ENCODE results near the gene PGBD2. TPM values are rescaled to one million over a fixed set of nuclear protein-coding genes. Genes with fewer than 3 reads are reported as not detected.

PGBD2 gene, protein sequence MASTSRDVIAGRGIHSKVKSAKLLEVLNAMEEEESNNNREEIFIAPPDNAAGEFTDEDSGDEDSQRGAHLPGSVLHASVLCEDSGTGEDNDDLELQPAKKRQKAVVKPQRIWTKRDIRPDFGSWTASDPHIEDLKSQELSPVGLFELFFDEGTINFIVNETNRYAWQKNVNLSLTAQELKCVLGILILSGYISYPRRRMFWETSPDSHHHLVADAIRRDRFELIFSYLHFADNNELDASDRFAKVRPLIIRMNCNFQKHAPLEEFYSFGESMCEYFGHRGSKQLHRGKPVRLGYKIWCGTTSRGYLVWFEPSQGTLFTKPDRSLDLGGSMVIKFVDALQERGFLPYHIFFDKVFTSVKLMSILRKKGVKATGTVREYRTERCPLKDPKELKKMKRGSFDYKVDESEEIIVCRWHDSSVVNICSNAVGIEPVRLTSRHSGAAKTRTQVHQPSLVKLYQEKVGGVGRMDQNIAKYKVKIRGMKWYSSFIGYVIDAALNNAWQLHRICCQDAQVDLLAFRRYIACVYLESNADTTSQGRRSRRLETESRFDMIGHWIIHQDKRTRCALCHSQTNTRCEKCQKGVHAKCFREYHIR
- 2.6 and 5.9 TPM in 2 replicates for total RNA-seq (2014; rRNA removed; shearing (Covaris generic))

DNA sequence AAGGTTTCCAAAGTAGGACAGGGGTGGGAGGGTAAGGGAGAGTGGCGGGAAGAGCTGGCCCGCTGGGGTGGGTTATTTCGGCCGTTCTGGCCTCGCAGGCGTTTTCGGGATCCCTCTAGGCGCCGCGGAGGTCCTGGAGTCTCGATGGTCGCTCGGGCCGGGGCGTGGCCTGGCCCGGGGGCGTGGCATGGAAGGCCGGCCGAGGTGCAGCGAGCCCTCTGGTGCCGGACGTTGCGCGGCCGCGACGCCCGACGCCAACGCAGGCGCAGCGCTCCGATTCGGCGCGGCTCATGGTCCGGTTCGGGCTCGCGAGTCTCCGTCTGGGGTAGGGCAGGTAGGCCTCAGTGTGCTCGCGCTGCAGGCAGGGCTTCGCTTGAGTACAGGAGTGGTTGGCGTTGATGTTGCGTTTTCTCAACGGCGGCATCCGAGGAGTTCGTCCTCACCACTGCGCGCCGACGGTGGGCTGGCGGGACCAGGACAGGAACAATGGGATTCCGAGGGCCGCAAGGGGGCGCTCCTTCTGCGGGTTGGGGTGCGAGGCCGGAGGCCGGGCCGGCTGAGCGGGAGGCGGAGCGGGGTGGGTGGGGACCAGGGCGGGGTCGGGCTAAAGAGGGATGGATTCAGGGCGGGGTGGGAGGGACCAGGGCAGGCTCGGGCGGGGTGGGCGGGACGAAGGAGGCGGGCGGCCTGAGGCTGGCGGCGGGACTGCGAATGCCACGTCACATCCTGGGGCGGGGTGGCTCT, at the start of gene PGBD2:
Gene PGBD2 (plus strand): TSS at position 227 of the 744 bp plus-strand sequence. CDS start 7,628 bp downstream, outside the sequence.
- Histone ChIP-seq H3K4me1 (replicated peaks) (peaks cover 18% of the 10 kb centered on the region), H3K27ac (peak within 1 kb of the TSS; percentile 92), H3K36me3 (0 out of 2 replicates have a peak, but pooled peaks cover 3% of the 10 kb centered on the region), H3K4me3 (peak within 1 kb of the TSS; percentile 70), H3K27me3 (replicated peaks) (no peaks in the 10 kb centered on the region), H3K9me3 (replicated peaks) (no peaks in the 10 kb centered on the region)
- peak; percentile 93 to 95 for DNase-seq (ENCODE audit: low read depth in 1 of 2, low spot score in 2 of 2)

DNA sequence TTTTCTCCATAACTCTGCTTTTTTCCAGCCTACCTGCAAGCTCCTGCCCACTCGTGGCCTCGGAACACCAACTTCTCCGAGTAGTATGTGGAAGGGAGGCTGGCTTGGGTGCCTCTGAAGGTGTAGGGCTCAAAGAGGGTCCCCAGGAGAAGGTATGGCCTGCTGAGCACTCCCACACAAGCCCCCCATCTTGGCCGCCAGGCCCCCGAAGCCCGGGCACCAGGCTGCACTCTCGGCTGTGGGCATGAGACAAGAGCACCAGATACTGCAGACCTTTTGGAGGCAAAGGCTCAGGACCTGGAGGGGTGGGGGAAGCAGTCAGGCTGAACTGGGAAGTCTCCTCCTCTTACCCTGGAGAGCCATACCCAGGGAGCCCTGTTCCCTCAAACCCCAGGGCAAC, 48.8 kb upstream of the PGBD2 start:
- no peak for DNase-seq (ENCODE audit: low read depth in 1 of 2, low spot score in 2 of 2)
- Histone ChIP-seq H3K36me3 (peaks cover 31% of the 10 kb centered on the region), H3K4me1 (replicated peaks) (peaks cover 20% of the 10 kb centered on the region), H3K27ac (no peak overlapping the region), H3K27me3 (replicated peaks) (no peaks in the 10 kb centered on the region), H3K4me3 (no peak overlapping the region; the same call in 1 of the 2 replicates), H3K9me3 (replicated peaks) (no peaks in the 10 kb centered on the region)

DNA sequence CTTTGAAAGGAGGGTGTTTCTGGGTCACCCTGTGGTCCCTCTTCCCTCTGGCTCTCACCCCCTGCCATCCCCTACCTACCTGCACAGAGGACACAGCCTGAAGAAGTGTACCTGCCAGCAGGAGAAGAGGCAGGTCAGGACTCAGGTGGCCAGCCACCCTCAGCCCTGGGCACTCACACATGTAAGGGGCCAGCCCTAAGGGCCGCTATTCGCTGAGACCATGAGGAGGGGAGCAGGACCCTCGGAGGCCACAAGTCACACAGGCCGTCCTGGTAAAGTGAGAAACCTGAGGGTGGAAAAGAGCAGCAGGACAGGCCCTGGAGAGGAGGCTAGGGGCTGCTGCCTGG, 48.3 kb upstream of the PGBD2 start:
- H3K4me3 ChIP-seq = peak overlapping the region; percentile 51
- H3K27me3 ChIP-seq (replicated peaks) = no peaks in the 10 kb centered on the region
- peaks cover 31% of the 10 kb centered on the region for H3K36me3 ChIP-seq
- peaks cover 22% of the 10 kb centered on the region for H3K4me1 ChIP-seq (replicated peaks)
- no peaks in the 10 kb centered on the region for H3K9me3 ChIP-seq (replicated peaks)
- DNase-seq (ENCODE audit: low read depth in 1 of 2, low spot score in 2 of 2) = no peak
- H3K27ac ChIP-seq = no peak overlapping the region

DNA sequence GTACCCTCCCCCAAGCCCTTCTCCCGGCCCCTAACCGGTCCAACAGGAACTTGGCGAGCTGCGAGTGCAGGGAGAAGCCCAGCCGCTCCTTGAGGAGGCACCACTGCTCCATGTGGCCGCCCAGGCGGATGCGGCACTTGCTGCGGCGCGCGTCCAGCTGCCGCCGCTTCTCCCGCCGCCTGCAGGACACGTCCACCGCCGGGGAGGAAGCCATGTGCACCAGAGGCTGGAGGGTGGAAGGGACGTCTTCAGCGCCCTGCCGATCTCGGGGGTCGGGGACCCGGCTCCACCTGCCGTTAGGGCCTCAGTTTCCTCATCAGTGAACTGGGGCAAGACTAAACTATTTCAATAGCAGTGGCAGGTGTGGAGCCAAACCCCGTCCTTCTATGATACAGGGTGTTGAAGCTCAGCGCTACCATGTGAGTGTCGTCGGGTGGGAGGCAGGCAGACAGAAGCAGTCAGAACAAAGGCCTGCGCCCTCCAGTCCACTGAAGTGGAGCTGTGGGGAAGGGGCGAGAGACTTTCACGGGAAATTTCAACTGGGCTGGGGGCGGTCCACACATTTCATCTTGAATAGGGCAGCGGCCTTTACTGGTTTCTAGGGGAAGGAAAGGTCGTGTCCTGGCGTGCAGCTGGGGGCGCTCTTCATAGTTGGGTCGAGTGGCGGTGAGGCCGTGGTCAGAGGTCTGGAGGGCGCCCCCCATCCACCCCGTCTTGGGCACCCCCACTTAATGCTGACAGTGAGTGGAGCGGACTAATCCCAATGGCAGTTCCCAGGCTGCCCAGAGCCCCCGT, 47.7 kb upstream of the PGBD2 start:
- peak; percentile 63 to 70 for DNase-seq (ENCODE audit: low read depth in 1 of 2, low spot score in 2 of 2)
- Histone ChIP-seq H3K27ac (no peak overlapping the region; the same call in 1 of the 2 replicates), H3K36me3 (peaks cover 26% of the 10 kb centered on the region), H3K27me3 (replicated peaks) (no peaks in the 10 kb centered on the region), H3K9me3 (replicated peaks) (no peaks in the 10 kb centered on the region), H3K4me1 (replicated peaks) (peaks cover 28% of the 10 kb centered on the region), H3K4me3 (peak overlapping the region; percentile 51)

DNA sequence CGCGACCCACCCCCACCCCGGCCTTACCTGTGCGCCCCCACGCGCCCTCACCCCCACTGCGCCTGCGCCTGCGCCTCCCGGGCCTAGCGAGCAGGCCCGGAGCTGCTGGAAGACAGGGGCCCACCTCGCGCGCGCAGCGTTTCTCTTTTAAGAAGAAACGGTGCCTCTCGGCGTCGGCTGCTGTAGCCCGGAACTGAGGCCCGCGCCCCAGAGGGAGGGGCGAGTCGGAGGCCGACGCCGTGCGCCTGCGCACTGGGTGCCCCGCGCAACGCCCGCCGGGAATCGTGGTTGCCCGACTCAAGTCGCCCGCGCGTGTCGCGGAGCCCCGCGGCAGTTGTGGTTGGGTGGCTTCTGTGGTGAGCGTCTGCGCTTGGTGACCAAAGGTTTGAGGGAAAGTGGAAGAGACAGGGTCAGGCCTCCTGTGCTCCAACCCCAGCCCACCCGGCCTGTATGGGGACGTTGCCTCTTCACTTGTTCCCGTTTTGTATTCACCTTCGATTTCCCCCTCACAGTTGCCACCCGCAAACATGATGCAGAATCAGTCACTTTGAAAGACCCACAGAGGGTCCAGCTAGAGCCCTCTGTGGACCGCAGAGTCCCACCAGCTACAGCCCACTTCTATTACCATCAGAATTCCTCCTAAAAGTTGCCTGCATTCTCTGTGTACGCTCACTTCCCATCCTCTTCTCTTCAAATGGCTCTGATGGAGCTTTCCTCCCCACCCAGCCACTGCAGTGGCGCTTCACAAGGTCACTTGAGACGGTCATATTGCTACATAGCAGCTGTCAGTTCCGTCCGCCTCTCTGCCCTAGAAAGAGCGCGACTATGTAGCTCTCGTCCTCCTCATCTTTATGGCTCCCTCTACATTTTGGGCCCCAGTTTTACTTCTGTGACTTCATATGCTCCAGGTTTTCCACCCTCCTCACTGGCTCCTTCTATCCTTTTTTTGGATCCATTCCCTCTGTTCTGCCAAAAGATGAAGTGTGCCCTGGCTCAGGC, 46.8 kb upstream of the PGBD2 start, which contains the start of gene ZNF692:
Gene ZNF692 (minus strand): TSS at position 195 of the 999 bp plus-strand sequence. CDS start 776 bp downstream, outside the sequence.
- Histone ChIP-seq H3K27me3 (replicated peaks) (no peaks in the 10 kb centered on the region), H3K4me3 (peak within 1 kb of the TSS; percentile 51), H3K9me3 (replicated peaks) (no peaks in the 10 kb centered on the region), H3K27ac (peak within 1 kb of the TSS; percentile 58), H3K4me1 (replicated peaks) (peaks cover 33% of the 10 kb centered on the region), H3K36me3 (peaks cover 17% of the 10 kb centered on the region)
- peak; percentile 93 to 97 for DNase-seq (ENCODE audit: low read depth in 1 of 2, low spot score in 2 of 2)

DNA sequence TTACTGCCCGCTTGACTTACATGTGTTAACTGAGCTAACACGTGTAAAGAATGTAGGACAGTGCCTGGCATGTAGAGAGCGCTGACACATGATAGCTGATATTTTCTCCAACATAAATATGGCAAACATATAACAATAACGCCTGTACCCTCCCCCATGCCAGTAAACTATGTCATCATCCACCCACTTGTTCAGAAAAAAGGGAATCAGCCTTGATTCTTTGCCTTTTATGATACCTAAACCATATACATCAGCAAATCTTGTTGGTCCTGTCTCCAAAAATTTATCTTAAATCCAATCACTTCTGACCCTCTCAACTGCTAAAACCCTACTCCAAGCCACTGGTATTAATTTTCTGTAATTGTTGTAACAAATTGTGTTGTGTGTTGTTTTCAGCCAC, 46.0 kb upstream of the PGBD2 start:
- Histone ChIP-seq H3K4me1 (replicated peaks) (peaks cover 33% of the 10 kb centered on the region), H3K9me3 (replicated peaks) (no peaks in the 10 kb centered on the region), H3K27me3 (replicated peaks) (no peaks in the 10 kb centered on the region), H3K4me3 (no peak overlapping the region), H3K27ac (no peak overlapping the region), H3K36me3 (peaks cover 11% of the 10 kb centered on the region)
- DNase-seq (ENCODE audit: low read depth in 1 of 2, low spot score in 2 of 2) = no peak

DNA sequence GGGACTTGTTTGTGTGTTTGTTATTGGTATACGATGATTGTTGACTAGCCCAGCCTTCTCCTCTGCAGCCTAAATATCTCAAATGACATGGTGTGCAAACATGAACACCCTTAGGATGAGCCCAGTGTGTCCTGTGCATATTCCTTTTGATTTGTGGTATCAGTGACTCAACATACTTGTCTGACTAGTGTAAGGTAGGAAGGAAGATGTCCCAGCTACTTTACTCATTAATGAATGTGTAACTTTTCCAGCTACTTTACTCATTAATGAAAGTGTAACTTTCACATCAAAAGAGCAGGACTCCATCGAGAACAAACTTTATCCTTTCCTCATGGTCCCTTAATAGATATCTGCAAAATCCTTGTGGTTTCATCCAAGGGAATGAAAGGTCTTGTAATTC, 44.4 kb upstream of the PGBD2 start:
- Histone ChIP-seq H3K9me3 (replicated peaks) (no peaks in the 10 kb centered on the region), H3K4me3 (no peak overlapping the region), H3K27ac (no peak overlapping the region), H3K27me3 (replicated peaks) (no peaks in the 10 kb centered on the region), H3K4me1 (replicated peaks) (peaks cover 33% of the 10 kb centered on the region), H3K36me3 (peaks cover 6% of the 10 kb centered on the region)
- DNase-seq (ENCODE audit: low read depth in 1 of 2, low spot score in 2 of 2) = no peak

DNA sequence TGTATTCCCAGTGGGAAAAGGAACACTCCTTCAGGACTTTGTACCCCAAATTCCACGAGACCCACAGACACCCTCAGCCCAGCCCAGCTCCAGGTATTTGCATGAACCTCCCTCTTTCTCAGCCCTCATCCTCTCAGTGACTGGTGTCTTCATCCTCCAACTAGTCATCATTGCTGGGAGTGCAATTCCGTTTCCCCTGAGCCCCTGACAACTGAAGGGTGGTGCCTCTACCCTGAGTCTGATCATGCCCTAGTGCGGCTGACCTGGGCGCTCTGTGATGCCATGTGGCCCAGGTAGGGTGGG, 43.4 kb upstream of the PGBD2 start:
- no peaks in the 10 kb centered on the region for H3K27me3 ChIP-seq (replicated peaks)
- peak overlapping the region; percentile 43 for H3K4me3 ChIP-seq
- peaks cover 30% of the 10 kb centered on the region for H3K4me1 ChIP-seq (replicated peaks)
- H3K27ac ChIP-seq = no peak overlapping the region
- H3K9me3 ChIP-seq (replicated peaks) = no peaks in the 10 kb centered on the region
- no peak for DNase-seq (ENCODE audit: low read depth in 1 of 2, low spot score in 2 of 2)
- H3K36me3 ChIP-seq = peaks cover 3% of the 10 kb centered on the region

DNA sequence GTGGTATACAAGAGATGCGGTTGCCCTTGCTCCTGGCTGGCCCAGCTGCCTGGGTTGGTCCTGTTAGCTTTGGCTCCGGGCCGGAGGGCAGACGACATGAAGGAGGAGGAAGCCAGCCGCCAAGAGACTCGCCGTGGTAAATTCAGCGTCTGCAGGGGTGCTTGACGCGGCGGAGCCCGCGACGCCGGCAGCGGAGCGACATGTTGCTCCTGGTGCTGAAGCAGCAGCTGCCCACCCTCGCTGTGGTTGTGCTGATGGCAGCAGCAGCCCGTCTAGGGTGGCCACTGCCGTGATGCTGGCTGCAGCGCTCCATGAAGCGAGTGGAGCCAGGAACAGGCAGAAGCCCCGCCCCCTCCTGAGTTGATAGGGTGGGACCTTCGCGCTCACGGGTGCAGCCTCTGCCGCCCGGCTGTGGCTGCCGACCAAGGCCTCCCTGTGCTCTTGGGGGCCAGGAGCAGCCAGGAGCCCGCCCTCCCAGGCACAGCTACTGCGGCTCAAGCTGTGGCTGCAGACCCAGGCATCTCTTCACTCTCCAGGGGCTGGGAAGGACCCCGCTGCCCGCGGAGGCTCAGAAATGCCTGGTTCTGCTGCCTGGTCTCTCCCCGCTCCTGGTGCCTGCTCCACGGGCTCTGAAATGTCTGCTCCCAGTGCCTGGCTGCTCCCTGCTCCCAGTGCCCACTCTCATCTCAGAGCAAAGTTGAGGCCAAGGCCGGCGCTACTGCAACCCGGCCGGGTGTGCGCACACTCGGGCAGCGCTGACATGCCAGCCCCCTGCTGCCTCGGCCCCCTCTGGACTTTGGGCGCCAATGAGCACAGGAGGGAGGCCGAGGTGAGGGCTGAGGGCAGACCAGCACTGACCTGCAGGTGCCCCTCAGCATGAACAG, 42.8 kb upstream of the PGBD2 start:
- Histone ChIP-seq H3K36me3 (peaks cover 2% of the 10 kb centered on the region; the same call in 1 of the 2 replicates), H3K4me1 (replicated peaks) (peaks cover 24% of the 10 kb centered on the region), H3K27ac (no peak overlapping the region), H3K4me3 (peak overlapping the region; percentile 43), H3K9me3 (replicated peaks) (no peaks in the 10 kb centered on the region), H3K27me3 (replicated peaks) (no peaks in the 10 kb centered on the region)
- peak; percentile 74 to 86 for DNase-seq (ENCODE audit: low read depth in 1 of 2, low spot score in 2 of 2)

DNA sequence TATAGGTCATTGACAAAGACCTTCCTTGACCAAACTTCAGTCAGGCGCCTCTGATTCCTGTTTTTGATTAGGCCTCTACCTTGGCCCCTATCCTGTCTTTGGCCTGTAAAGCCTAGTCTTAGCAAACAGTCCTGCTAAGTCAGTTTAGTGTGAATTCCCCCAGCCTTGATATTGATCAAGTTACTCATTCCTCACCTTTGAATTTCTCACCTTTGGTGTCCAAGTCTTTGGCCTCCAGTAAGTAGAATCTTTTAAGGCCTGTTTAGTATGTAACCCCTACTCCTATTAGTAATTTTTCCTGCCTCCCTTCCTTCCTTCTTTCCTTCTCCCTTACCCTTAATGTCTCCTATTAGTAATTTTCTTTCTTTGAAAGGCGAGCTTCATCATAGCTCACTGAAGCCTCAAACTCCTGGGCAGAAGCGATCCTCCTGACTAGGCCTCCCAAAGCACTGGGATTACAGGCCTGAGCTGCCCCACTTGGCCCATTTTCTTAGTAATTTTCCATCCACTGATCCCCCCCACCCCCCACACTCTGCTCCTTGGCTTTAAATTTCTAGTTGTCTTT, 34.1 kb upstream of the PGBD2 start:
- peak overlapping the region; percentile 72 for H3K27ac ChIP-seq
- H3K4me3 ChIP-seq = peak overlapping the region; percentile 52
- H3K27me3 ChIP-seq (replicated peaks) = no peaks in the 10 kb centered on the region
- H3K9me3 ChIP-seq (replicated peaks) = no peaks in the 10 kb centered on the region
- DNase-seq (ENCODE audit: low read depth in 1 of 2, low spot score in 2 of 2) = no peak
- H3K36me3 ChIP-seq = no peaks in the 10 kb centered on the region
- H3K4me1 ChIP-seq (replicated peaks) = peaks cover 4% of the 10 kb centered on the region

DNA sequence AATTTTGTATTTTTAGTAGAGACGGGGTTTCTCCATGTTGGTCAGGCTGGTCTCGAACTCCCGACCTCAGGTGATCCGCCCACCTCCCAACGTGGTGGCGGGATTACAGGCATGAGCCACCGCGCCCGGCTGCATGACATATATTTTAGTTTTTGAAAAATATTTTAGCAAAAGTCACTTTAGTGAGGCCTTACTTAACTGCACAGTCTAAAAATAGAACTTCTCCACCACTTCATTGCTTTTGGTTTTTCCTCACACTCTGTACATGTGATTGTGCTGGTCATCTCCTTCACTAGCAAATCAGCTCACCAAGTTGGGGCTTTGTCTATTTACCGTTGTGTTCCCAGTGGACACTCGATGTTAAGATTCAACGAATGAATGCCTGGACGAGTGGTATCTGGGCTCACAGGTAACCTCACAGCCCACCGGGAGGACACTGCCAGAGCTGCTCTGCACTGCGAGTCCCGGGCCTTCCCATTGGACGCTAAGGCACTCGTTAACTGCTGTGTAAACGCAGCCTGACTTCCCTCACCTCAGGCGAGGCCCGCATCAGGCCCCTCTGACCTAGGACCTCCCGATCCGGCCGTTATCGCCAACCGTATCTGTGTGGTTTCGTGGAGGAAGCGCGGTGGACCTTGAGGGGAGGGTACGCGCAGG, 33.2 kb upstream of the PGBD2 start:
- Histone ChIP-seq H3K4me3 (peak overlapping the region; percentile 52), H3K36me3 (no peaks in the 10 kb centered on the region), H3K27ac (peak overlapping the region; percentile 72), H3K4me1 (replicated peaks) (peaks cover 4% of the 10 kb centered on the region), H3K27me3 (replicated peaks) (no peaks in the 10 kb centered on the region), H3K9me3 (replicated peaks) (no peaks in the 10 kb centered on the region)
- DNase-seq (ENCODE audit: low read depth in 1 of 2, low spot score in 2 of 2) = peak; percentile 72 to 87

Data from SJSA1 (cell line).